GM21381 (cell line): ENCODE measurements around the gene MACF1.

Experiments
- ATAC-seq: cut with Tn5 transposase; IDR thresholded peaks from one replicate; pipeline ENCODE4 v1.9.1; 2021; ENCODE audit warnings: mild to moderate bottlenecking, moderate library complexity; ENCODE audit not compliant: unreplicated experiment

The MACF1 gene

GRCh38 chr1:39258925-39259244 lies 54.4 kb downstream of the MACF1 start:
- ATAC-seq, result no peak

- no peak for ATAC-seq
Measured at GRCh38 chr1:39261712-39262221, 57.3 kb downstream of the MACF1 start.

- no peak for ATAC-seq
Measured at GRCh38 chr1:39262802-39263201, 58.3 kb downstream of the MACF1 start.

GRCh38 chr1:39266269-39266668 lies 61.8 kb downstream of the MACF1 start:
- no peak for ATAC-seq

- no peak for ATAC-seq
Measured at GRCh38 chr1:39266792-39267191, 62.3 kb downstream of the MACF1 start.

GRCh38 chr1:39268112-39268581 lies 63.7 kb downstream of the MACF1 start:
- ATAC-seq, result no peak

- no peak for ATAC-seq
Measured at GRCh38 chr1:39268906-39269305, 64.4 kb downstream of the MACF1 start.

GRCh38 chr1:39269349-39269748 lies 64.9 kb downstream of the MACF1 start:
- ATAC-seq, result peak; percentile 10

- ATAC-seq, result peak; percentile 54
Measured at GRCh38 chr1:39269791-39270342, 65.4 kb downstream of the MACF1 start.

GRCh38 chr1:39270368-39270767 lies 65.9 kb downstream of the MACF1 start:
- ATAC-seq, result no peak

- ATAC-seq, result peak; percentile 54
Measured at GRCh38 chr1:39272027-39272797, 67.7 kb downstream of the MACF1 start.

- ATAC-seq, result no peak
Measured at GRCh38 chr1:39272798-39273469, 68.4 kb downstream of the MACF1 start.

- no peak for ATAC-seq
Measured at GRCh38 chr1:39275836-39276507, 71.5 kb downstream of the MACF1 start.

- ATAC-seq, result no peak
Measured at GRCh38 chr1:39277879-39278278, 73.4 kb downstream of the MACF1 start.

- ATAC-seq, result no peak
Measured at GRCh38 chr1:39282537-39283216, 78.2 kb downstream of the MACF1 start.

- no peak for ATAC-seq
Measured at GRCh38 chr1:39283858-39284257, 79.4 kb downstream of the MACF1 start.

- no peak for ATAC-seq
Measured at GRCh38 chr1:39287541-39287940, 83.0 kb downstream of the MACF1 start.

GRCh38 chr1:39288735-39289465 lies 84.4 kb downstream of the MACF1 start:
- no peak for ATAC-seq

- no peak for ATAC-seq
Measured at GRCh38 chr1:39292401-39292800, 87.9 kb downstream of the MACF1 start.

GRCh38 chr1:39293375-39294070 lies 89.0 kb downstream of the MACF1 start:
- ATAC-seq, result no peak
